NCI-H146 treated with DMSO at 0.1 percent for 48 hours (cell line): ENCODE data around the gene KIAA0753.

ENCODE experiments used
- DNase-seq: peaks from one replicate; lab custom pipeline; 2025; ENCODE audit not compliant: unreplicated experiment; lab: John Stamatoyannopoulos, UW

Gene KIAA0753

GRCh38 chr17:6548578-6549330 is 91.8 kb downstream of the KIAA0753 start:
- no peak for DNase-seq

- no peak for DNase-seq
These were observed 92.5 kb downstream of the KIAA0753 start for GRCh38 chr17:6548034-6548433.

- DNase-seq = peak; percentile 43
These were observed 93.2 kb downstream of the KIAA0753 start for GRCh38 chr17:6547336-6547735.

- DNase-seq = no peak
These were observed 94.3 kb downstream of the KIAA0753 start for GRCh38 chr17:6546069-6546718.

GRCh38 chr17:6545291-6545690 is 95.2 kb downstream of the KIAA0753 start:
- DNase-seq = no peak

GRCh38 chr17:6544011-6544370 is 96.5 kb downstream of the KIAA0753 start:
- no peak for DNase-seq

- no peak for DNase-seq
These were observed 97.2 kb downstream of the KIAA0753 start for GRCh38 chr17:6543079-6544010.

GRCh38 chr17:6542577-6542976 is 97.9 kb downstream of the KIAA0753 start:
- no peak for DNase-seq

GRCh38 chr17:6541886-6542285 is 98.6 kb downstream of the KIAA0753 start:
- no peak for DNase-seq

GRCh38 chr17:6539871-6540270 is 100.6 kb downstream of the KIAA0753 start:
- DNase-seq = no peak

- DNase-seq = no peak
These were observed 103.9 kb downstream of the KIAA0753 start for GRCh38 chr17:6536566-6537065.

- peak; percentile 8 for DNase-seq
These were observed 104.5 kb downstream of the KIAA0753 start for GRCh38 chr17:6536053-6536452.

GRCh38 chr17:6534846-6535514 is 105.5 kb downstream of the KIAA0753 start:
- no peak for DNase-seq

GRCh38 chr17:6532441-6532885 is 108.0 kb downstream of the KIAA0753 start:
- no peak for DNase-seq

- DNase-seq = no peak
These were observed 108.9 kb downstream of the KIAA0753 start for GRCh38 chr17:6531575-6531974.

- DNase-seq = no peak
These were observed 110.1 kb downstream of the KIAA0753 start for GRCh38 chr17:6530324-6530920.

GRCh38 chr17:6528557-6528956 is 112.0 kb downstream of the KIAA0753 start:
- DNase-seq = no peak
